ENCODE data around the gene GNLY. TPM values are rescaled to one million over a fixed set of nuclear protein-coding genes. Genes with fewer than 3 reads are reported as not detected.

GNLY gene
- total RNA-seq, 2 donors from 2014 or later: 0.52 to 2.8 TPM

DNA sequence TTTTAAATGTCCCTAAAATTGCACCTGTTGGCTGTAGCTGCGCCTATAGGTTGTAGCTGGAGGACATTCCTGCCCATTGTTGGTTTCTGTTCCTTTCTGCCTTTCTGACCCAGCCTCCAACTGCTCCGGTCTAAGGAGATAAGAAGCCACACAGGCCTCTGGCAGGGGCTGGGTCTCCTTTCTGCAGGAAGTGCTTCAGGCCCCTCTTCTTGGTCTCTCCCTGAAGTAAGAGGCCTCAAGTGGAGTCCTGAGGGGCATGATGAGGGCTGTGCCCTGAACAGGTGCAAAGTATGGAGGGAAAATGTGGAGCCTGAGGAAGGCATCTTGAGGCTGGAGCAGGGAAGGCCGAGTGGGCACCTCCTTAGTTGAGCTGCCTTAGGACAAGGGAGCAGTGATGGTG lies 15.8 kb upstream of the GNLY start:
- intact Hi-C loops (cut with DNase I): no loop called here
- no peak for DNase-seq
- ATAC-seq: no peak

- DNase-seq (peak; percentile 94), ATAC-seq (peak; percentile 93 to 94)
- intact Hi-C loops (cut with DNase I): no loop called here
Observed at GRCh38 chr2:85678794-85679672, 15.1 kb upstream of the GNLY start.

DNA sequence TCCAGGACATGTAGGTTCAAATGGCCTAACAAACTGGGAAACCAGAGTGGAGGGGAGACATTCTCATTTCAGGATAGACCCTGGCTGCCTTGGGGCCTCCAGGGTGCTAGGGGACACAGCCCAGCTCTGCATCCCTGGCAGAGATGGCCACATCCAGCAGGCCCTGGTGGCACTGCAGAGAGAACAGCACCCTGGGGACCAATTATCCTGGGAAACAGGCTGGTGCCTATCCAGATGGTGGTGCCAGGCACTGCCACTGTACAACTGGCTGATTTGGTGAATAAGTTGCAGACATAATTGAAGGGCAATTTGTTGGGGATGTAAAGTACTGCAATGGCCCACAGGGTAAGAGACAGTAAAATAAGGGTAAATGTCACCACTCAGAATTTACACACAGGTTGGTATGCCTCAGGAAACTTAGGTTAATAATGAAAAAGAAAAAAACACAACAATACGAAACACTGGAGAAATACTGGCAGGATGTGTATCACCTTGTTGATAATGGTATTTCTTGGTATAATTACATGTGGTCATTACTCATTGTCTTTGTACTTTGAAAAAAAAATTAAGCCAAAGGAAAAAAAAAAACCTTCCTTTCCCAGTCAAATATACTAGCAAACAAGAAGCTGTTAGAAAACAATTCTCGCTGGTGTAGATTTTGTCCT lies 13.3 kb upstream of the GNLY start:
- intact Hi-C loops (cut with DNase I): loop anchor here in 1 of 2 donors (2.0 kb wide), 1 partner anchor 26 kb away; no protein-coding TSS in a partner anchor

DNA sequence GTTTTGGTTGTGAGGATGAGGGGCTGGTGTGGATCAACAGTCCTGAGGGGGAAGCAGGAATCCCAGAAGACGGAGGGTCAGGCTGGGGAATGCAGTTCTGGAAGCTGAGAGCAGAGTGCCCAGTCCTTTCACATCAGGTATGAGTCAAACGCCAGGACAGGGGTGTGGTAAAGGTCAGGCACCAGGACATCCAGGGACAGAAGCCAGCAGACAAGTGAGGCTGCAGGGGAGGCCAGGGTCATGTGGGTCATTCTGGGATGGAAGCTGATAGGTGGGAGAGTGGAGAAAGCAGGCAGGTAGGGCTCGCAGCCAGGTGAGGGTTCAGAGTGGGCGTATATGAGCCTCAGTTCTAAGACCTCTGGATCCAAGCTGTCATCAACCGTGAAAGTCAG lies 12.8 kb upstream of the GNLY start:
- intact Hi-C loops (cut with DNase I): loop anchor here in 1 of 2 donors (2.0 kb wide), 1 partner anchor 25 kb away; no protein-coding TSS in a partner anchor
- ATAC-seq: no peak
- no peak for DNase-seq

More for the DNA sequence above, 13.3 kb upstream of the GNLY start:
- no peak for ATAC-seq
- no peak for DNase-seq

DNA sequence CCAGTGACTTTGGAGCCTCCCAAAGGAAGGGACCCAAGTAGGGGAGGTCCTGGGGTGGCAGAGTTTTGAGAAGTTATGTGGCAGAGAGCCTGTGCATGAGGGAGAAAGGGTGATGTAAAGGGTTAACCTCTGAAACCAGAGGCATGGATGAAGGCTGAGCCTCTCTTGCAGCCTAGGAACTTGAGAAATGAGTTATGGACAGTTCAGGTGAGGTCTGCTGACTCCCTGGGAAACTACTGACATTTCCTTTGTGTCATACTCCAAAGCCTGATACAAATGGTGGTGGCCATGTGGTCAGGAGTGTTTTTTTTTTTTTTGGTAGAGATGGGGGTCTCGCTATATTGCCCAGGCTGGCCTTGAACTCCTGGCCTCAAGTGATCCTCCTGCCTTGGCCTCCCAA lies 12.4 kb upstream of the GNLY start:
- intact Hi-C loops (cut with DNase I): loop anchor here in 1 of 2 donors (2.0 kb wide), 1 partner anchor 25 kb away; no protein-coding TSS in a partner anchor
- no peak for DNase-seq
- ATAC-seq: no peak

GRCh38 chr2:85682378-85682777 lies 11.8 kb upstream of the GNLY start:
- intact Hi-C loops (cut with DNase I): no loop called here
- DNase-seq: no peak
- peak in 1 of 2 donors; percentile 34 for ATAC-seq

- ATAC-seq (no peak), DNase-seq (no peak)
- intact Hi-C loops (cut with DNase I): no loop called here
Observed at GRCh38 chr2:85684380-85684779, 9.8 kb upstream of the GNLY start.

- intact Hi-C loops (cut with DNase I): no loop called here
- no peak for ATAC-seq
- DNase-seq: no peak
Observed at GRCh38 chr2:85684806-85685205, 9.4 kb upstream of the GNLY start.

- ATAC-seq (no peak), DNase-seq (no peak)
- intact Hi-C loops (cut with DNase I): no loop called here
Observed at GRCh38 chr2:85690932-85691331, 3.2 kb upstream of the GNLY start.

DNA sequence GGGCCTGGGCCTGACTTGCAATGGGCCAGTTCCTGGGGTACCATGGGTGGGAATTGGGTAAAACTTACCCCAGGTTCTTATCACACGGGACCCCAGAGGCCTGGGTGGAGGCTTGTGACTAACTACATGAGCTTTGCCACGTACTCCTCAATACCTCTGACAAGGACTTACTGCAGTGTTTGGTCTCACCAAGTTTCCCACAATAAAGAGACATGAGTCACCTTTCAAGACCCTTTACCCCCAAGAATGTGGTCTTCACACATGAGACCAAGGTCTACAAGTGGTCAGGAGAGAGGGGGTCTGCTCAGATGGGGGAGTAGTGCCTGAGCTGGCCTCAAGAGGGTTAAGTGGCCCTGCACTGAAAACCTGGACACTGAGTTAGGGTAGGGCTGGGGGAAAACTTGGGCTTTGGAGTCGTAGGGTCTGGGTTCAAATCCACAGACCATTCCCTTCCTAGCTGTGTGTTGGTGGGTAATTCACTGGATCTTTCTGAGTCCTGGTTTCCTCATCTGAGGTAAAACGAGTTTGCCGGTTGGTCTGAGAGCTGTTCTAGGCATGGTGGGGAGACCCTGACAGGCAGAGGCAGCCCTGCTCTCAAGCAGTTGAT lies 2.0 kb upstream of the GNLY start:
- DNase-seq: no peak
- ATAC-seq: no peak
- intact Hi-C loops (cut with DNase I): no loop called here

DNA sequence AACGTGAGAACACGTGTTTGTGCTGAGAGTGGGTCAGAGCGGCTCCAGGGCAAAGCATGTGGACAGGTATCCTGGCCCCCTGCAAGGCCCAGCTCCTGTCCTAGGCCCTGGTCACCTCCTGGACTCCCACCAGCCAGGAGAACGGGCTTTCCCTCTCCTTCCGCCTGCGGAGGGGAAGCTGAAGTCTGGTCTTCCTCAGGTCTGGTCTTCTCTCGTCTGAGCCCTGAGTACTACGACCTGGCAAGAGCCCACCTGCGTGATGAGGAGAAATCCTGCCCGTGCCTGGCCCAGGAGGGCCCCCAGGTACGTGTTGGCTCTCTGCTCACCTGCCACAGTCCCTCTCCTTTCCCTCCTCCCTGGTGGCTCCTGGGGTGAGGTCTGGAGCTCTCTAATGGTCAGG lies 963 bp downstream of the GNLY start:
- intact Hi-C loops (cut with DNase I): no loop called here
- DNase-seq (no peak), ATAC-seq (no peak)

DNA sequence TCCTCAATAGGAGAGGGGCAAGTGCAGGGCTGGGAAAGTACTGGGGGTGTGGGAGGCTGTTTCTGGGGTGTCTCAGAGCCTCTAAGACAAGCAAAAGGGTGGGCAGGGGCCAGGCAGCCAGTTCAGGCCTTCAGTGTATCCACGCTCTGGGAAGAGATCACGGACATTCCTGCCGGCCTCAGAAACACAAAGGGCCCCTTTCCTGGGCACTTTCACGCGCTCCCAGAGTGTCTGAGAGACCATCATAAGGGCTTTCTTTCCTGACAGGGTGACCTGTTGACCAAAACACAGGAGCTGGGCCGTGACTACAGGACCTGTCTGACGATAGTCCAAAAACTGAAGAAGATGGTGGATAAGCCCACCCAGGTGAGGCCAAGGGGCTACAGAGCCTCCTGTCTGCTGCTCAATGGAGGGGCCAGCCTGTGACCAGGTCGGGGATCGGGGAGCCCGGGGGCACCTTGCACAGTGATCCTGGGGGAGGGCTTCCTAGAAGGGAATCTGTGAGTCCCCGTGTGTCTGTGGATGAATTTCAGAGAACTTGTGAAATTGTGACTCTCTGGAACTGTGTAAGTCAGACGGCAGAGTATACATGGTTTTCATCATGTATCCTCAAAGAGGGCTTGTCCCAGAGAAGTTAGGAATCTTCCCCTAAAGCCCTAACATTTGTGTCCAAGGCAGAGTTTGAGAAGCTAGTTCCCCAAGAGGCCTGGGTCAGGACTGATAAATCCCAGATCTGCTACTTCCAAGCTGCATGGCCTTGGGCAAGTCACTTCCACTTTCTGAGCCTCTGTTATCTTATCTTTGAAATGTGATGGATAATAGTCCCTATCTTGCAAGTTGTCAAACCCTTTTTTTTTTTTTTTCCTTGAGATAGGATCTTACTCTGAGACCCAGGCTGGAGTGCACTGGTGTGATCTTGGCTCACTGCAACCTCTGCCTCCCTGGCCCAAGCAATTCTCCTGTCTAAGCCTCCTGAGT lies 1.8 kb downstream of the GNLY start:
- DNase-seq (no peak), ATAC-seq (no peak)
- intact Hi-C loops (cut with DNase I): no loop called here

- ATAC-seq: no peak
- DNase-seq: no peak
- intact Hi-C loops (cut with DNase I): no loop called here
Observed at GRCh38 chr2:85697096-85697495, 2.9 kb downstream of the GNLY start.

DNA sequence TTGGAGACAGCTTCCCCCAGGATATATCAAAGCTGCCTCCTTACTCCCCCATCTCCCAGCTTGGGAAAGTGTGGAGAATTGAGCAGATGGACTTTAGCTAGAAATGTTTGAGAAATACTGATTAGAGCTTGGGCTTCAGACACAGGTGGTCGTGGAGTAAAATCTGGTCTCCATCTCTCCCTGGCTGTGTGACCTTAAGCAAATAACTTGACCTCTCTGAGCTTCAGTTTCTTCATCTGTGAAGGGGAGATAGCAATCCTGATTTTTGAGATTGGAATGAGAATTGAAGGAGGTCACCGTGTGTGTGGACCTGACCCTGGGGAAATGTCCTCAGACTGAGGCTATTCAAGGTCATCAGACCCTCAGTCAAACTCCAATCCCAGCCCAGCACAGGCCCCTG lies 3.6 kb downstream of the GNLY start:
- ATAC-seq (no peak), DNase-seq (no peak)
- intact Hi-C loops (cut with DNase I): no loop called here

DNA sequence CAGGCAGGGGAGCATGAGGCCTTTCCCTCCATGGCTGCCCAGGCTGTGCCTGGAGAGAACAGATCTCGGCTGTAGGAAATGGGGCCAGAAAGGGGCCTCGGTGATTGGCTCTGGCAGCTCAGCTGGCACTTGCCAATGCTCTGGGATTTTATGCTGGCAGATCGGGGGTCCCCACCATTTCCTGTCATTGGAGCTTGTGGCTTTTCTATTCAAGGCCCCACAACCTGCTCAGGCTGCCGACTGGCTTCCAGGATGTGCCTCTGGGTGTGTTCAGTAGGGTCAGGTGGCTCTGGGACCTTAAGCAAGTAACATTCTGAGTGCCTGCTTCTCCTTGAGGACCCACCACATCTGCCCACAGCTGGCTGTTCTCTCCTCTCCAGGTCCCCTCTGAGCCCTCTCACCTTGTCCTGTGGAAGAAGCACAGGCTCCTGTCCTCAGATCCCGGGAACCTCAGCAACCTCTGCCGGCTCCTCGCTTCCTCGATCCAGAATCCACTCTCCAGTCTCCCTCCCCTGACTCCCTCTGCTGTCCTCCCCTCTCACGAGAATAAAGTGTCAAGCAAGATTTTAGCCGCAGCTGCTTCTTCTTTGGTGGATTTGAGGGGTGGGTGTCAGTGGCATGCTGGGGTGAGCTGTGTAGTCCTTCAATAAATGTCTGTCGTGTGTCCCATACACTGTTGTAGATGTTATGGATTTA lies 4.2 kb downstream of the GNLY start:
- DNase-seq (no peak), ATAC-seq (no peak)

GRCh38 chr2:85698880-85699254 lies 4.7 kb downstream of the GNLY start:
- no peak for DNase-seq
- intact Hi-C loops (cut with DNase I): no loop called here
- no peak for ATAC-seq

More for the DNA sequence above, 4.2 kb downstream of the GNLY start:
- intact Hi-C loops (cut with DNase I): no loop called here

DNA sequence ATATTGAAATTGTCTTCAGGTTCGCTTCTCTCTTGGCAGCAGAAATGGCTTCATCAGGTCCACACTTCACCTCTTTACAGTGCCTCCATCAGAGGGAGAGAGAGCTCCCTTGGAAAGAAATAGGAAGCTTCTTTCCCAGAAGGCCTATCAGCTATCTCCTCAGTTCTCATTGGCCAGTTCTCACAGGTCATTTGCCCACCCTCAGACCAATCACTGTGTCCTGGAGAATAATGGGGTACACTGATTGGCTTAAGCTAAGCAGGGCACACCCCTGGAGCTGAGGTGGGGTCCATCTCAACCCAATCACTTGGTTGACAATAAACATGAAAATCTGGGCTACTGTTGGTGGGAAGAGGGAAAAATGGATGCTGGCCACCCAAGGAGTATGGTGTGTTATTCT lies 5.2 kb downstream of the GNLY start:
- no peak for ATAC-seq
- DNase-seq: no peak
- intact Hi-C loops (cut with DNase I): no loop called here

DNA sequence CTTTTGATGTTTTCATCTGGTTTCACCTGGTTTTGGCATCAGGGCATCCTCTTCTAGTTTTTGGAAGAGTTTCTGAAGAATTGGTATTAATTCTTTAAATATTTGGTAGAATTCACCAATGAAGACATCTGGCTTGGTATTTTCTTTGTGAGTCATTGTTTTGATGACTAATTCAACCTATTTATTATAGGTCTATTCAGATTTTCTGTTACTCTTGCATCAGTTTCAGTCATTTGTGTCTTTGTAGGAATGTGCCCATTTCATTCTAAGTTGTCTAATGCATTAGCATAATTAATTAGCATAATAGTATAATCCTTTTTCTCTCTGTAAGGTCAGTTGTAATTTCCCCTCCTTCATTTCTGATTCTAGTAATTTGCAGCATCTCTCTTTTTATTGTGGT lies 8.0 kb downstream of the GNLY start:
- ATAC-seq (no peak), DNase-seq (no peak)
- intact Hi-C loops (cut with DNase I): loop anchor here in 1 of 2 donors (10.0 kb wide), 1 partner anchor 47 kb away; no protein-coding TSS in a partner anchor
